HEK293 (cell line): ENCODE data around the gene ELAVL1.

Source experiments
- HOXC10 ChIP-seq: sonication (generic); formaldehyde crosslinking; IDR thresholded peaks from 2 replicates; pipeline ENCODE4 v1.8.1; 2023; ENCODE audit warnings: mild to moderate bottlenecking, missing genetic modification reagents
- KLF16 ChIP-seq: fragments of 450-650 bp; formaldehyde crosslinking; IDR thresholded peaks from 2 replicates; pipeline ENCODE4 v1.5.1; 2017; ENCODE audit warnings: missing biosample characterization, missing genetic modification characterization
- MEIS1 ChIP-seq: sonication (generic); formaldehyde crosslinking; IDR thresholded peaks from 2 replicates; pipeline ENCODE4 v1.8.1; 2022; ENCODE audit warnings: missing genetic modification reagents, mild to moderate bottlenecking, borderline replicate concordance
- MYNN ChIP-seq: fragments of 450-650 bp; formaldehyde crosslinking; IDR thresholded peaks from 2 replicates; pipeline ENCODE4 v1.5.1; 2016; ENCODE audit warnings: missing biosample characterization, missing genetic modification characterization, borderline replicate concordance
- SCRT2 ChIP-seq: fragments of 450-650 bp; formaldehyde crosslinking; IDR thresholded peaks from 2 replicates; pipeline ENCODE4 v1.5.1; 2016; ENCODE audit warnings: missing biosample characterization, missing genetic modification characterization
- SP7 ChIP-seq: fragments of 450-650 bp; formaldehyde crosslinking; IDR thresholded peaks from 2 replicates; pipeline ENCODE4 v1.5.1; 2016; ENCODE audit warnings: missing biosample characterization, missing genetic modification characterization
- TCF7L2 ChIP-seq: IDR thresholded peaks from 2 replicates; pipeline ENCODE4 v1.6.1; 2011; ENCODE audit warnings: low read depth, mild to moderate bottlenecking, inconsistent platforms, low read length, moderate library complexity, borderline replicate concordance
- ZFP69B ChIP-seq: fragments of 450-650 bp; formaldehyde crosslinking; IDR thresholded peaks from 2 replicates; pipeline ENCODE4 v1.5.1; 2016; ENCODE audit warnings: missing biosample characterization, missing genetic modification characterization
- ZNF174 ChIP-seq: fragments of 450-650 bp; formaldehyde crosslinking; IDR thresholded peaks from 2 replicates; pipeline ENCODE4 v1.5.0; 2017; ENCODE audit warnings: missing biosample characterization, mild to moderate bottlenecking, missing genetic modification characterization
- ZNF18 ChIP-seq: fragments of 450-650 bp; formaldehyde crosslinking; IDR thresholded peaks from 2 replicates; pipeline ENCODE4 v1.5.1; 2016; ENCODE audit warnings: missing biosample characterization, missing genetic modification characterization
- ZNF2 ChIP-seq: fragments of 450-650 bp; formaldehyde crosslinking; IDR thresholded peaks from 2 replicates; pipeline ENCODE4 v1.5.1; 2016; ENCODE audit warnings: missing biosample characterization, missing genetic modification characterization
- ZNF214 ChIP-seq: fragments of 450-650 bp; formaldehyde crosslinking; IDR thresholded peaks from 2 replicates; pipeline ENCODE4 v1.5.1; 2017; ENCODE audit warnings: missing biosample characterization, mild to moderate bottlenecking, missing genetic modification characterization, borderline replicate concordance
- ZNF23 ChIP-seq: fragments of 450-650 bp; formaldehyde crosslinking; IDR thresholded peaks from 2 replicates; pipeline ENCODE4 v1.5.1; 2016; ENCODE audit warnings: missing biosample characterization, missing genetic modification characterization, borderline replicate concordance
- ZNF341 ChIP-seq: fragments of 450-650 bp; formaldehyde crosslinking; IDR thresholded peaks from 2 replicates; pipeline ENCODE4; 2016; ENCODE audit warnings: low read depth, missing biosample characterization, missing genetic modification characterization
- ZNF354C ChIP-seq: fragments of 450-650 bp; formaldehyde crosslinking; IDR thresholded peaks from 2 replicates; pipeline ENCODE4 v1.5.1; 2016; ENCODE audit warnings: missing biosample characterization, missing genetic modification characterization, low read depth, borderline replicate concordance
- ZNF433 ChIP-seq: fragments of 450-650 bp; formaldehyde crosslinking; IDR thresholded peaks from 2 replicates; pipeline ENCODE4 v1.5.1; 2016; ENCODE audit warnings: missing biosample characterization, missing genetic modification characterization, low read depth
- ZNF521 ChIP-seq: fragments of 450-650 bp; formaldehyde crosslinking; IDR thresholded peaks from 2 replicates; pipeline ENCODE4 v1.5.1; 2017; ENCODE audit warnings: missing biosample characterization, mild to moderate bottlenecking, missing genetic modification characterization
- ZNF529 ChIP-seq: fragments of 450-650 bp; formaldehyde crosslinking; IDR thresholded peaks from 2 replicates; pipeline ENCODE4 v1.5.1; 2017; ENCODE audit warnings: missing genetic modification characterization, missing biosample characterization; ENCODE audit not compliant: insufficient replicate concordance
- ZNF544 ChIP-seq: fragments of 450-650 bp; formaldehyde crosslinking; IDR thresholded peaks from 2 replicates; pipeline ENCODE4 v1.5.0; 2017; ENCODE audit warnings: missing biosample characterization, missing genetic modification characterization
- ZNF561 ChIP-seq: fragments of 450-650 bp; IDR thresholded peaks from 2 replicates; pipeline ENCODE4 v1.5.1; 2018; ENCODE audit warnings: missing biosample characterization, missing genetic modification characterization, borderline replicate concordance
- ZNF623 ChIP-seq: fragments of 450-650 bp; formaldehyde crosslinking; IDR thresholded peaks from 2 replicates; pipeline ENCODE4 v1.5.1; 2016; ENCODE audit warnings: missing biosample characterization, missing genetic modification characterization
- ZNF660 ChIP-seq: fragments of 450-650 bp; IDR thresholded peaks from 2 replicates; pipeline ENCODE4 v1.5.1; 2018; ENCODE audit warnings: missing biosample characterization, mild to moderate bottlenecking, missing genetic modification characterization
- ZNF677 ChIP-seq: fragments of 450-650 bp; IDR thresholded peaks from 2 replicates; pipeline ENCODE4 v1.5.0; 2018; ENCODE audit warnings: missing biosample characterization, mild to moderate bottlenecking, missing genetic modification characterization, moderate library complexity
- ZNF791 ChIP-seq: fragments of 450-650 bp; formaldehyde crosslinking; IDR thresholded peaks from 2 replicates; pipeline ENCODE4 v1.5.1; 2016; ENCODE audit warnings: missing biosample characterization, missing genetic modification characterization
- ZSCAN5A ChIP-seq: fragments of 450-650 bp; formaldehyde crosslinking; IDR thresholded peaks from 2 replicates; pipeline ENCODE4 v1.5.1; 2016; ENCODE audit warnings: missing biosample characterization, missing genetic modification characterization
- ZXDB ChIP-seq: fragments of 450-650 bp; formaldehyde crosslinking; IDR thresholded peaks from 2 replicates; pipeline ENCODE4 v1.5.1; 2016; ENCODE audit warnings: missing biosample characterization, missing genetic modification characterization
- TF ChIP-seq, protein P1 (sequence below): fragments of 450-650 bp; formaldehyde crosslinking; IDR thresholded peaks from 2 replicates; pipeline ENCODE4 v1.5.1; 2016; ENCODE audit warnings: missing biosample characterization, missing genetic modification characterization
- TF ChIP-seq, protein P2 (sequence below): fragments of 450-650 bp; formaldehyde crosslinking; optimal IDR thresholded peaks from 2 replicates; pipeline ENCODE3; 2016; ENCODE audit warnings: missing biosample characterization, mild to moderate bottlenecking, missing genetic modification characterization
- TF ChIP-seq, protein P3 (sequence below): fragments of 450-650 bp; formaldehyde crosslinking; IDR thresholded peaks from 2 replicates; pipeline ENCODE4 v1.5.1; 2016; ENCODE audit warnings: missing biosample characterization, missing genetic modification characterization
- TF ChIP-seq, protein P4 (sequence below): fragments of 450-650 bp; formaldehyde crosslinking; IDR thresholded peaks from 2 replicates; pipeline ENCODE4 v1.5.1; 2017; ENCODE audit warnings: missing biosample characterization, missing genetic modification characterization

ELAVL1 gene

GRCh38 chr19:7916103-7916954 is 89.1 kb downstream of the ELAVL1 start (continued):
- TF ChIP-seq ZNF561 (tag by site-specific recombination) (peak; percentile 87; the same call in 1 of the 2 replicates), ZSCAN5A (tag by site-specific recombination) (no peak), ZNF529 (no peak), ZXDB (tag by site-specific recombination) (no peak), ZNF544 (tag by site-specific recombination) (no peak), SP7 (tag by site-specific recombination) (no peak), ZNF18 (tag by site-specific recombination) (no peak), ZNF623 (no peak), ZNF214 (tag by site-specific recombination) (no peak), MYNN (no peak), KLF16 (tag by site-specific recombination) (no peak), ZFP69B (tag by site-specific recombination) (0 out of 2 replicates have a peak, but pooled peaks have one; percentile 12), ZNF2 (tag by site-specific recombination) (no peak), ZNF677 (tag by site-specific recombination) (0 out of 2 replicates have a peak, but pooled peaks have one; percentile 13), ZNF354C (no peak), TCF7L2 (no peak), ZNF433 (tag by site-specific recombination) (no peak), ZNF341 (0 out of 2 replicates have a peak, but pooled peaks have one; percentile 20), ZNF660 (tag by site-specific recombination) (0 out of 2 replicates have a peak, but pooled peaks have one; percentile 40), ZNF23 (tag by site-specific recombination) (no peak), HOXC10 (CRISPR knock-in tag) (no peak), ZNF174 (no peak), ZNF521 (tag by site-specific recombination) (no peak), MEIS1 (CRISPR knock-in tag) (no peak), SCRT2 (tag by site-specific recombination) (no peak), ZNF791 (no peak)
- TF ChIP-seq, protein P1, sequence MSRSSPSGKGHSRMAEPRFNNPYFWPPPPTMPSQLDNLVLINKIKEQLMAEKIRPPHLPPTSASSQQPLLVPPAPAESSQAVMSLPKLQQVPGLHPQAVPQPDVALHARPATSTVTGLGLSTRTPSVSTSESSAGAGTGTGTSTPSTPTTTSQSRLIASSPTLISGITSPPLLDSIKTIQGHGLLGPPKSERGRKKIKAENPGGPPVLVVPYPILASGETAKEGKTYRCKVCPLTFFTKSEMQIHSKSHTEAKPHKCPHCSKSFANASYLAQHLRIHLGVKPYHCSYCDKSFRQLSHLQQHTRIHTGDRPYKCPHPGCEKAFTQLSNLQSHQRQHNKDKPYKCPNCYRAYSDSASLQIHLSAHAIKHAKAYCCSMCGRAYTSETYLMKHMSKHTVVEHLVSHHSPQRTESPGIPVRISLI = no peak
- TF ChIP-seq, protein P2, sequence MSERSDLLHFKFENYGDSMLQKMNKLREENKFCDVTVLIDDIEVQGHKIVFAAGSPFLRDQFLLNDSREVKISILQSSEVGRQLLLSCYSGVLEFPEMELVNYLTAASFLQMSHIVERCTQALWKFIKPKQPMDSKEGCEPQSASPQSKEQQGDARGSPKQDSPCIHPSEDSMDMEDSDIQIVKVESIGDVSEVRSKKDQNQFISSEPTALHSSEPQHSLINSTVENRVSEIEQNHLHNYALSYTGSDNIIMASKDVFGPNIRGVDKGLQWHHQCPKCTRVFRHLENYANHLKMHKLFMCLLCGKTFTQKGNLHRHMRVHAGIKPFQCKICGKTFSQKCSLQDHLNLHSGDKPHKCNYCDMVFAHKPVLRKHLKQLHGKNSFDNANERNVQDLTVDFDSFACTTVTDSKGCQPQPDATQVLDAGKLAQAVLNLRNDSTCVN (tag by site-specific recombination) = peak; percentile 33
- TF ChIP-seq, protein P3, sequence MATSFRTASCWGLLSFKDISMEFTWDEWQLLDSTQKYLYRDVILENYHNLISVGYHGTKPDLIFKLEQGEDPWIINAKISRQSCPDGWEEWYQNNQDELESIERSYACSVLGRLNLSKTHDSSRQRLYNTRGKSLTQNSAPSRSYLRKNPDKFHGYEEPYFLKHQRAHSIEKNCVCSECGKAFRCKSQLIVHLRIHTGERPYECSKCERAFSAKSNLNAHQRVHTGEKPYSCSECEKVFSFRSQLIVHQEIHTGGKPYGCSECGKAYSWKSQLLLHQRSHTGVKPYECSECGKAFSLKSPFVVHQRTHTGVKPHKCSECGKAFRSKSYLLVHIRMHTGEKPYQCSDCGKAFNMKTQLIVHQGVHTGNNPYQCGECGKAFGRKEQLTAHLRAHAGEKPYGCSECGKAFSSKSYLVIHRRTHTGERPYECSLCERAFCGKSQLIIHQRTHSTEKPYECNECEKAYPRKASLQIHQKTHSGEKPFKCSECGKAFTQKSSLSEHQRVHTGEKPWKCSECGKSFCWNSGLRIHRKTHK (tag by site-specific recombination) = no peak
- TF ChIP-seq, protein P4, sequence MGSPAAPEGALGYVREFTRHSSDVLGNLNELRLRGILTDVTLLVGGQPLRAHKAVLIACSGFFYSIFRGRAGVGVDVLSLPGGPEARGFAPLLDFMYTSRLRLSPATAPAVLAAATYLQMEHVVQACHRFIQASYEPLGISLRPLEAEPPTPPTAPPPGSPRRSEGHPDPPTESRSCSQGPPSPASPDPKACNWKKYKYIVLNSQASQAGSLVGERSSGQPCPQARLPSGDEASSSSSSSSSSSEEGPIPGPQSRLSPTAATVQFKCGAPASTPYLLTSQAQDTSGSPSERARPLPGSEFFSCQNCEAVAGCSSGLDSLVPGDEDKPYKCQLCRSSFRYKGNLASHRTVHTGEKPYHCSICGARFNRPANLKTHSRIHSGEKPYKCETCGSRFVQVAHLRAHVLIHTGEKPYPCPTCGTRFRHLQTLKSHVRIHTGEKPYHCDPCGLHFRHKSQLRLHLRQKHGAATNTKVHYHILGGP (tag by site-specific recombination) = no peak
